Measurements from ENCODE around the gene ZBTB11.

The ZBTB11 gene

GRCh38 chr3:101667844-101668243 is 9.1 kb downstream of the ZBTB11 start:
- no peak overlapping the region for H3K9ac ChIP-seq (ENCODE audit: low read depth, low read length, poor library complexity)
- H3K18ac ChIP-seq (ENCODE audit: low read length): no peak overlapping the region
- no peak overlapping the region for H3K4ac ChIP-seq (ENCODE audit: low read length)
- H3K36me3 ChIP-seq (replicated peaks in 1 of 2; ENCODE audit: control insufficient read depth in 2 of 2, insufficient read depth in 2 of 2, low read length in 2 of 2): peaks cover 9 to 87% of the 10 kb centered on the region in 2 donors
- H4K8ac ChIP-seq (ENCODE audit: low read depth, low read length): no peak overlapping the region
- H4K91ac ChIP-seq (ENCODE audit: low read depth, low read length, poor library complexity): no peak overlapping the region
- DNase-seq (ENCODE audit: low spot score): no peak
- no peak overlapping the region for H2BK12ac ChIP-seq (ENCODE audit: low read length)
- H3K9me3 ChIP-seq (replicated peaks in 1 of 2; ENCODE audit: control insufficient read depth in 2 of 2, insufficient read depth in 1 of 2, low read depth in 1 of 2, low read length in 2 of 2): no peaks in the 10 kb centered on the region
- no peak overlapping the region for H2AK5ac ChIP-seq (ENCODE audit: low read depth, low read length)
- no peak overlapping the region for H2AFZ ChIP-seq (ENCODE audit: low read length)
- H3K27ac ChIP-seq (replicated peaks; ENCODE audit: low read length): no peak overlapping the region
- no peak overlapping the region for H3K4me2 ChIP-seq (ENCODE audit: insufficient read depth, low read length, poor library complexity, severe bottlenecking)
- no peaks in the 10 kb centered on the region for H3K4me1 ChIP-seq (ENCODE audit: control insufficient read depth in 2 of 2, insufficient read depth in 1 of 2, low read depth in 1 of 2, low read length in 2 of 2)
- WGBS, 2 donors (ENCODE audit: extremely low coverage in 2 of 2, insufficient read length in 2 of 2, insufficient replicate concordance in 1 of 2): no CpG with 5 or more reads among the region's 1 CpG
- no peak overlapping the region for H3K14ac ChIP-seq (ENCODE audit: low read length)
- no peak overlapping the region for H2BK120ac ChIP-seq (ENCODE audit: low read depth, low read length)
- no peak overlapping the region for H3K23ac ChIP-seq (ENCODE audit: low read depth, low read length, poor library complexity)
- H2BK5ac ChIP-seq (ENCODE audit: low read length): no peak overlapping the region
- no peak overlapping the region for H2BK15ac ChIP-seq (ENCODE audit: low read length)
- no peaks in the 10 kb centered on the region for H3K79me1 ChIP-seq (ENCODE audit: low read depth, low read length)
- H3K4me3 ChIP-seq (ENCODE audit: low read length in 2 of 2): no peak overlapping the region
- no peaks in the 10 kb centered on the region for H3K27me3 ChIP-seq (ENCODE audit: control insufficient read depth in 3 of 3, insufficient read depth in 3 of 3, low read depth in 1 of 3, low read length in 3 of 3)

- no peak for DNase-seq (ENCODE audit: low spot score)
- H3K23ac ChIP-seq (ENCODE audit: low read depth, low read length, poor library complexity): no peak overlapping the region
- no peak overlapping the region for H2BK15ac ChIP-seq (ENCODE audit: low read length)
- H2AFZ ChIP-seq (ENCODE audit: low read length): no peak overlapping the region
- no peak overlapping the region for H3K18ac ChIP-seq (ENCODE audit: low read length)
- no peak overlapping the region for H4K91ac ChIP-seq (ENCODE audit: low read depth, low read length, poor library complexity)
- no peak overlapping the region for H3K4me3 ChIP-seq (ENCODE audit: low read length in 2 of 2)
- no peaks in the 10 kb centered on the region for H3K79me1 ChIP-seq (ENCODE audit: low read depth, low read length)
- H3K14ac ChIP-seq (ENCODE audit: low read length): no peak overlapping the region
- no peak overlapping the region for H2BK120ac ChIP-seq (ENCODE audit: low read depth, low read length)
- no peak overlapping the region for H3K9ac ChIP-seq (ENCODE audit: low read depth, low read length, poor library complexity)
- H2BK5ac ChIP-seq (ENCODE audit: low read length): no peak overlapping the region
- WGBS, 2 donors (ENCODE audit: extremely low coverage in 2 of 2, insufficient read length in 2 of 2, insufficient replicate concordance in 1 of 2): no CpG with 5 or more reads among the region's 6 CpGs
- H3K27ac ChIP-seq (replicated peaks; ENCODE audit: low read length): no peak overlapping the region
- H3K9me3 ChIP-seq (replicated peaks in 1 of 2; ENCODE audit: control insufficient read depth in 2 of 2, insufficient read depth in 1 of 2, low read depth in 1 of 2, low read length in 2 of 2): no peaks in the 10 kb centered on the region
- no peaks in the 10 kb centered on the region for H3K4me1 ChIP-seq (ENCODE audit: control insufficient read depth in 2 of 2, insufficient read depth in 1 of 2, low read depth in 1 of 2, low read length in 2 of 2)
- no peak overlapping the region for H4K8ac ChIP-seq (ENCODE audit: low read depth, low read length)
- no peak overlapping the region for H2BK12ac ChIP-seq (ENCODE audit: low read length)
- no peak overlapping the region for H3K4ac ChIP-seq (ENCODE audit: low read length)
- H3K4me2 ChIP-seq (ENCODE audit: insufficient read depth, low read length, poor library complexity, severe bottlenecking): no peak overlapping the region
- no peaks in the 10 kb centered on the region for H3K27me3 ChIP-seq (ENCODE audit: control insufficient read depth in 3 of 3, insufficient read depth in 3 of 3, low read depth in 1 of 3, low read length in 3 of 3)
- no peak overlapping the region for H2AK5ac ChIP-seq (ENCODE audit: low read depth, low read length)
- peaks cover 9 to 92% of the 10 kb centered on the region in 2 donors for H3K36me3 ChIP-seq (replicated peaks in 1 of 2; ENCODE audit: control insufficient read depth in 2 of 2, insufficient read depth in 2 of 2, low read length in 2 of 2)
Measured at GRCh38 chr3:101667331-101667730, 9.6 kb downstream of the ZBTB11 start.

- Histone ChIP-seq H3K27ac (replicated peaks; ENCODE audit: low read length) (no peak overlapping the region), H4K8ac (ENCODE audit: low read depth, low read length) (no peak overlapping the region), H2BK15ac (ENCODE audit: low read length) (no peak overlapping the region), H3K4me3 (ENCODE audit: low read length in 2 of 2) (no peak overlapping the region), H4K91ac (ENCODE audit: low read depth, low read length, poor library complexity) (no peak overlapping the region), H2BK120ac (ENCODE audit: low read depth, low read length) (no peak overlapping the region), H3K4me1 (ENCODE audit: control insufficient read depth in 2 of 2, insufficient read depth in 1 of 2, low read depth in 1 of 2, low read length in 2 of 2) (no peaks in the 10 kb centered on the region), H2BK12ac (ENCODE audit: low read length) (no peak overlapping the region), H3K79me1 (ENCODE audit: low read depth, low read length) (no peaks in the 10 kb centered on the region), H2AFZ (ENCODE audit: low read length) (no peak overlapping the region), H3K23ac (ENCODE audit: low read depth, low read length, poor library complexity) (no peak overlapping the region), H2AK5ac (ENCODE audit: low read depth, low read length) (no peak overlapping the region), H3K36me3 (replicated peaks in 1 of 2; ENCODE audit: control insufficient read depth in 2 of 2, insufficient read depth in 2 of 2, low read length in 2 of 2) (peaks cover 7 to 92% of the 10 kb centered on the region in 2 donors), H3K4ac (ENCODE audit: low read length) (no peak overlapping the region), H3K9me3 (replicated peaks in 1 of 2; ENCODE audit: control insufficient read depth in 2 of 2, insufficient read depth in 1 of 2, low read depth in 1 of 2, low read length in 2 of 2) (no peaks in the 10 kb centered on the region), H3K14ac (ENCODE audit: low read length) (no peak overlapping the region), H3K27me3 (ENCODE audit: control insufficient read depth in 3 of 3, insufficient read depth in 3 of 3, low read depth in 1 of 3, low read length in 3 of 3) (no peaks in the 10 kb centered on the region), H3K4me2 (ENCODE audit: insufficient read depth, low read length, poor library complexity, severe bottlenecking) (no peak overlapping the region), H3K18ac (ENCODE audit: low read length) (no peak overlapping the region), H2BK5ac (ENCODE audit: low read length) (no peak overlapping the region), H3K9ac (ENCODE audit: low read depth, low read length, poor library complexity) (no peak overlapping the region)
- no peak for DNase-seq (ENCODE audit: low spot score)
Measured at GRCh38 chr3:101665851-101666250, 11.1 kb downstream of the ZBTB11 start.

DNA sequence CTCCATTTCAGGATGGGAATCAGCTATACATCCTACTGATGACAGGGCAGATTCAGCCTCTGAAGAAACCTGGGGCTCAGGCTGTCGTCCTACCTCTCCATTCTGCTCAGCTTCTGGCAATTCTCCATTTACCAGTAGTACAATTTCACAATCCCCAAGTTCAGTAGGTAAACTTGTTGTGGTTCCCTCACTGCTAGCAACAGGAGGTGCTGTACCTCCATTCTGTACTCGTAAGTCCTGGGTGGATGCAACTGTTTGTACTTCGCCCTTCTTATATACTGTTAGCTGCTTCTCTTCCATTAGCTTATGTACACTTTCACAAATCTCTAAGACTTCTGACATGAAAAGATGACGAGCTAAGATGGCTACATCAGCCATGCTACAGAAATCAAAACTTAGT is 11.6 kb downstream of the ZBTB11 start:
- H3K14ac ChIP-seq (ENCODE audit: low read length): no peak overlapping the region
- H3K36me3 ChIP-seq (replicated peaks in 1 of 2; ENCODE audit: control insufficient read depth in 2 of 2, insufficient read depth in 2 of 2, low read length in 2 of 2): peaks cover 7 to 92% of the 10 kb centered on the region in 2 donors
- H3K9ac ChIP-seq (ENCODE audit: low read depth, low read length, poor library complexity): no peak overlapping the region
- WGBS, 2 donors (ENCODE audit: extremely low coverage in 2 of 2, insufficient read length in 2 of 2, insufficient replicate concordance in 1 of 2): no CpG with 5 or more reads among the region's 4 CpGs
- H3K18ac ChIP-seq (ENCODE audit: low read length): no peak overlapping the region
- no peak overlapping the region for H3K23ac ChIP-seq (ENCODE audit: low read depth, low read length, poor library complexity)
- no peak overlapping the region for H2AFZ ChIP-seq (ENCODE audit: low read length)
- no peaks in the 10 kb centered on the region for H3K4me1 ChIP-seq (ENCODE audit: control insufficient read depth in 2 of 2, insufficient read depth in 1 of 2, low read depth in 1 of 2, low read length in 2 of 2)
- H3K9me3 ChIP-seq (replicated peaks in 1 of 2; ENCODE audit: control insufficient read depth in 2 of 2, insufficient read depth in 1 of 2, low read depth in 1 of 2, low read length in 2 of 2): no peaks in the 10 kb centered on the region
- no peak for DNase-seq (ENCODE audit: low spot score)
- no peak overlapping the region for H3K4me2 ChIP-seq (ENCODE audit: insufficient read depth, low read length, poor library complexity, severe bottlenecking)
- no peaks in the 10 kb centered on the region for H3K79me1 ChIP-seq (ENCODE audit: low read depth, low read length)
- H3K4ac ChIP-seq (ENCODE audit: low read length): no peak overlapping the region
- H3K27me3 ChIP-seq (ENCODE audit: control insufficient read depth in 3 of 3, insufficient read depth in 3 of 3, low read depth in 1 of 3, low read length in 3 of 3): no peaks in the 10 kb centered on the region
- no peak overlapping the region for H4K8ac ChIP-seq (ENCODE audit: low read depth, low read length)
- H4K91ac ChIP-seq (ENCODE audit: low read depth, low read length, poor library complexity): no peak overlapping the region
- no peak overlapping the region for H2AK5ac ChIP-seq (ENCODE audit: low read depth, low read length)
- no peak overlapping the region for H3K4me3 ChIP-seq (ENCODE audit: low read length in 2 of 2)
- no peak overlapping the region for H2BK120ac ChIP-seq (ENCODE audit: low read depth, low read length)
- H2BK5ac ChIP-seq (ENCODE audit: low read length): no peak overlapping the region
- H2BK12ac ChIP-seq (ENCODE audit: low read length): no peak overlapping the region
- no peak overlapping the region for H3K27ac ChIP-seq (replicated peaks; ENCODE audit: low read length)
- no peak overlapping the region for H2BK15ac ChIP-seq (ENCODE audit: low read length)

Data from neuronal stem cell (in vitro differentiated cells).